Fibroblast of lung (primary cell): ENCODE measurements around the gene LLPH. TPM values are rescaled to one million over a fixed set of nuclear protein-coding genes. Genes with fewer than 3 reads are reported as not detected.

ENCODE experiments used
- DNase-seq, 2 donors: peaks; one replicate each; pipeline versions ENCODE4 v3.0.0 to v3.0.0-alpha.2; 2010; ENCODE audit warnings: low read depth in 2 of 2
- H2AFZ ChIP-seq: 2 replicates; pipeline ENCODE4 v1.5.1; 2012; ENCODE audit warnings: low read length, control low read depth, inconsistent platforms
- H3K27ac ChIP-seq: 2 replicates; pipeline ENCODE4 v1.5.1; 2011; ENCODE audit warnings: low read length, control low read depth; ENCODE audit not compliant: insufficient read depth
- H3K27me3 ChIP-seq: 2 replicates; pipeline ENCODE4 v1.5.1; 2011; ENCODE audit warnings: mild to moderate bottlenecking, low read length; ENCODE audit not compliant: control insufficient read depth, insufficient read depth
- H3K36me3 ChIP-seq: 2 replicates; pipeline ENCODE4 v1.5.1; 2011; ENCODE audit warnings: low read length; ENCODE audit not compliant: control insufficient read depth, insufficient read depth
- H3K4me1 ChIP-seq: 2 replicates; pipeline ENCODE4 v1.5.1; 2011; ENCODE audit warnings: low read length; ENCODE audit not compliant: control insufficient read depth, insufficient read depth; ENCODE audit errors: extremely low read depth
- H3K4me2 ChIP-seq: 2 replicates; pipeline ENCODE4 v1.5.1; 2011; ENCODE audit warnings: low read length, control low read depth; ENCODE audit not compliant: insufficient read depth; ENCODE audit errors: extremely low read depth
- H3K4me3 ChIP-seq, 4 experiments: fragments of 200-600 bp in 1 of 4; sonication (generic) in 1 of 4; replicated peaks in 1 of 4; 2 replicates each; pipeline ENCODE4 v1.5.1; 2011 to 2016; ENCODE audit warnings: low read length in 4 of 4, low read depth in 3 of 4, mild to moderate bottlenecking in 3 of 4, control low read depth in 2 of 4, inconsistent platforms in 1 of 4, mixed read lengths in 1 of 4; ENCODE audit not compliant: insufficient read depth in 1 of 4; ENCODE audit errors: control extremely low read depth in 1 of 4
- H3K79me2 ChIP-seq: 2 replicates; pipeline ENCODE4 v1.5.1; 2012; ENCODE audit warnings: mild to moderate bottlenecking, low read length, inconsistent platforms; ENCODE audit not compliant: control insufficient read depth, insufficient read depth
- H3K9ac ChIP-seq: 2 replicates; pipeline ENCODE4 v1.5.1; 2011; ENCODE audit warnings: mild to moderate bottlenecking, low read length, control low read depth; ENCODE audit not compliant: insufficient read depth
- H3K9me3 ChIP-seq: 2 replicates; pipeline ENCODE4 v1.5.1; 2012; ENCODE audit warnings: low read depth, low read length; ENCODE audit not compliant: control insufficient read depth, insufficient read depth
- H4K20me1 ChIP-seq: 2 replicates; pipeline ENCODE4 v1.5.1; 2011; ENCODE audit warnings: low read length; ENCODE audit not compliant: control insufficient read depth, insufficient read depth; ENCODE audit errors: extremely low read depth
- EZH2 ChIP-seq: IDR thresholded peaks from 2 replicates; pipeline ENCODE4 v1.5.1; 2012; ENCODE audit warnings: low read length, control low read depth, mild to moderate bottlenecking; ENCODE audit errors: missing control alignments
- polyA plus RNA-seq, 2 donors: library from polyadenylated mRNA; depleted of rRNA in 1 of 2; stranded (reverse) in 1 of 2; unstranded in 1 of 2; fragments of >200 nt; gene quantifications; 2 replicates each; pipeline ENCODE4 v1.2.1, GENCODE V29; 2011 to 2012; ENCODE audit warnings: missing spikeins in 1 of 2
- total RNA-seq: library from RNA; depleted of rRNA; stranded (reverse); fragments of >200 nt; gene quantifications from 2 replicates; pipeline ENCODE4 v1.2.1, GENCODE V29; 2014
- TF ChIP-seq, protein P1 (sequence below), 2 donors: IDR thresholded peaks in 1 of 2; conservative IDR thresholded peaks in 1 of 2; 1 replicate in 1 of 2; 2 replicates in 1 of 2; pipeline ENCODE4 v1.5.1; 2011 to 2012; ENCODE audit warnings: low read length in 2 of 2, control low read depth in 1 of 2, inconsistent platforms in 1 of 2, low read depth in 1 of 2, mild to moderate bottlenecking in 1 of 2

The LLPH gene
- total and polyA plus RNA-seq, 2 donors (not counting 1 experiment from before 2014, with no cell fraction given): 5.8 to 30.5 TPM

GRCh38 chr12:66166561-66166960 lies 36.0 kb upstream of the LLPH start:
- H3K79me2 ChIP-seq: peaks cover 65% of the 10 kb centered on the region
- no peaks in the 10 kb centered on the region for H3K9me3 ChIP-seq
- H4K20me1 ChIP-seq: no peaks in the 10 kb centered on the region
- H3K27ac ChIP-seq: no peak overlapping the region
- no peak overlapping the region for H3K9ac ChIP-seq
- no peaks in the 10 kb centered on the region for H3K27me3 ChIP-seq
- no peaks in the 10 kb centered on the region for H3K36me3 ChIP-seq
- H3K4me2 ChIP-seq: no peak overlapping the region
- TF ChIP-seq, protein P1, sequence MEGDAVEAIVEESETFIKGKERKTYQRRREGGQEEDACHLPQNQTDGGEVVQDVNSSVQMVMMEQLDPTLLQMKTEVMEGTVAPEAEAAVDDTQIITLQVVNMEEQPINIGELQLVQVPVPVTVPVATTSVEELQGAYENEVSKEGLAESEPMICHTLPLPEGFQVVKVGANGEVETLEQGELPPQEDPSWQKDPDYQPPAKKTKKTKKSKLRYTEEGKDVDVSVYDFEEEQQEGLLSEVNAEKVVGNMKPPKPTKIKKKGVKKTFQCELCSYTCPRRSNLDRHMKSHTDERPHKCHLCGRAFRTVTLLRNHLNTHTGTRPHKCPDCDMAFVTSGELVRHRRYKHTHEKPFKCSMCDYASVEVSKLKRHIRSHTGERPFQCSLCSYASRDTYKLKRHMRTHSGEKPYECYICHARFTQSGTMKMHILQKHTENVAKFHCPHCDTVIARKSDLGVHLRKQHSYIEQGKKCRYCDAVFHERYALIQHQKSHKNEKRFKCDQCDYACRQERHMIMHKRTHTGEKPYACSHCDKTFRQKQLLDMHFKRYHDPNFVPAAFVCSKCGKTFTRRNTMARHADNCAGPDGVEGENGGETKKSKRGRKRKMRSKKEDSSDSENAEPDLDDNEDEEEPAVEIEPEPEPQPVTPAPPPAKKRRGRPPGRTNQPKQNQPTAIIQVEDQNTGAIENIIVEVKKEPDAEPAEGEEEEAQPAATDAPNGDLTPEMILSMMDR (conservative IDR thresholded peaks at IDR 0.05 in 1 of 2, IDR thresholded peaks at IDR 0.05 in 1 of 2; ENCODE audit: low read depth in 1 of 2, low read length in 2 of 2): no peak
- TF ChIP-seq EZH2: no peak
- H3K4me1 ChIP-seq: peaks cover 2% of the 10 kb centered on the region
- no peak for DNase-seq
- no peak overlapping the region for H3K4me3 ChIP-seq
- no peak overlapping the region for H2AFZ ChIP-seq

DNA sequence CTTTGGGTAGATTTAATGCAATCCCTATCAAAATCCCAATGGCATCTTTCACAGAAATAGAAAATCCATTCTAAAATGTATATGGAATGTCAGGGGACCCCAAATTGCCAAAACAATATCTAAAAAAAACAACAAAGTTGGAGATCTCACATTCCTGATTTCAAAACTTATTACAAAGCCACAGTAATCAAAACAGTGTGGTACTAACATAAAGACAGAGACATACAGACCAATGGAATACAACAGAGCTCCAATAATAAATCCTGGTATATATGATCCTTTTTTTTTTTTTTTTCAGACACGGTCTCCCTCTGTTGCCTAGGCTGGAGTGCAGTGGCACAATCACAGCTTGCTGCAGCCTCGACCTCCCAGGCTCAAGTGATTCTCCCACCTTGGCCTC lies 34.6 kb upstream of the LLPH start:
- Histone ChIP-seq H3K27me3 (no peaks in the 10 kb centered on the region), H3K36me3 (no peaks in the 10 kb centered on the region), H3K9ac (no peak overlapping the region), H3K9me3 (no peaks in the 10 kb centered on the region), H3K79me2 (peaks cover 69% of the 10 kb centered on the region), H2AFZ (no peak overlapping the region), H3K27ac (no peak overlapping the region), H3K4me2 (no peak overlapping the region), H3K4me1 (peaks cover 2% of the 10 kb centered on the region), H4K20me1 (no peaks in the 10 kb centered on the region), H3K4me3 (no peak overlapping the region)
- TF ChIP-seq, protein P1 (conservative IDR thresholded peaks at IDR 0.05 in 1 of 2, IDR thresholded peaks at IDR 0.05 in 1 of 2; ENCODE audit: low read depth in 1 of 2, low read length in 2 of 2): no peak
- TF ChIP-seq EZH2: no peak
- DNase-seq: no peak

GRCh38 chr12:66164349-66164821 lies 33.8 kb upstream of the LLPH start:
- H3K4me2 ChIP-seq: no peak overlapping the region
- no peaks in the 10 kb centered on the region for H3K9me3 ChIP-seq
- no peaks in the 10 kb centered on the region for H3K27me3 ChIP-seq
- no peak overlapping the region for H3K9ac ChIP-seq
- DNase-seq: peak in 1 of 2 donors; percentile 59
- peaks cover 73% of the 10 kb centered on the region for H3K79me2 ChIP-seq
- H3K4me3 ChIP-seq: no peak overlapping the region
- no peak overlapping the region for H3K27ac ChIP-seq
- H3K36me3 ChIP-seq: no peaks in the 10 kb centered on the region
- H4K20me1 ChIP-seq: no peaks in the 10 kb centered on the region
- TF ChIP-seq, protein P1 (conservative IDR thresholded peaks at IDR 0.05 in 1 of 2, IDR thresholded peaks at IDR 0.05 in 1 of 2; ENCODE audit: low read depth in 1 of 2, low read length in 2 of 2): no peak
- TF ChIP-seq EZH2: no peak
- peaks cover 2% of the 10 kb centered on the region for H3K4me1 ChIP-seq
- no peak overlapping the region for H2AFZ ChIP-seq
